Measurements from ENCODE around the gene VMAC. TPM values are rescaled to one million over a fixed set of nuclear protein-coding genes. Genes with fewer than 3 reads are reported as not detected.
"Not testable (repeated sequence)": the region's sequence is repeated elsewhere in the genome, so short reads cannot be mapped to it uniquely, and the experiment has no call there.

VMAC gene, protein sequence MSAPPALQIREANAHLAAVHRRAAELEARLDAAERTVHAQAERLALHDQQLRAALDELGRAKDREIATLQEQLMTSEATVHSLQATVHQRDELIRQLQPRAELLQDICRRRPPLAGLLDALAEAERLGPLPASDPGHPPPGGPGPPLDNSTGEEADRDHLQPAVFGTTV
- total RNA-seq: 25.0 TPM
- 1 to 10 TPM; 4.9 to 9.5 (median 7.5) TPM for polyA plus RNA-seq

DNA sequence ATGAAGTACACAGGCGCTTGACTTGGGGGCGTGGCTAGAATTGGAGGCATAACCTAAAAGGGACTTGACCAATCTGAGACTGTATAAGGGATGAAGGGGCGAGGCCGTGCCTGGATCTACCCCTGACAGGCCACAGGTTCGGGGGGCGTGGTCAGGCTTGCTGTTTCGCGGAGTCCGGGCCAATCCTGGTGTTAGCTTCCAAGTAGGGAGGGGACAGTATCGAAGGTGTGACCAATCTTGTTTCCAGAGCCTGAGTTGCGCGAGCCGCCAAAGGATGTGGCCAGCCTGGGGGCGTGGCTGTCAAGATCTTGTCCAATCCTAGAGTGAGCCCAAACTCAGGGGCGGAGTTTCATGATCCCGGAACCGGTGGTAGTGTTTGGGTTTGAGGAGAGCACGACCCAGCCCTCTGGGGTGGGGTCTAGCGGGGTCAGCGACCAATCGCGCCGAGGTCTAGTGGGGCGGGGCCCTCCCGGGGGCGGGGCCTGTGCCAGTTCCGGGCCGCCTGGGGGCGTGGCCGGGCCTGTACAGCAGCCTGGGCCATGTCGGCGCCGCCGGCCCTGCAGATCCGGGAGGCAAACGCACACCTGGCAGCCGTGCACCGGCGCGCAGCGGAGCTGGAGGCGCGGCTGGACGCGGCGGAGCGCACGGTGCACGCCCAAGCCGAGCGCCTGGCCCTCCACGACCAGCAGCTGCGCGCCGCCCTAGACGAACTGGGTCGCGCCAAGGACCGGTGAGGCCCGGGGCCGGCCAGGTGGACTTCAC lies at the start of gene VMAC:
TSS of gene VMAC (plus strand) at position 521 of the 762 bp plus-strand sequence. CDS start at position 540, 19 bp downstream.
- DNase-seq (peak; percentile 100), ATAC-seq (ENCODE audit: low read depth in 2 of 2) (peak; percentile 80 to 83)
- peak within 1 kb of the TSS; percentile 90 for H3K4me3 ChIP-seq (ENCODE audit: low read depth, low read length)
- H3K27ac ChIP-seq (ENCODE audit: insufficient read depth, low read length, poor library complexity, severe bottlenecking): peak within 1 kb of the TSS; percentile 95
- H3K27me3 ChIP-seq (ENCODE audit: control insufficient read depth, insufficient read depth, low read length): no peaks in the 10 kb centered on the region
- H3K9me3 ChIP-seq (ENCODE audit: control insufficient read depth in 2 of 2, low read length in 2 of 2): no peaks in the 10 kb centered on the region
- Mint-ChIP-seq H3K4me1 (peaks cover 0 to 61% (median 26%) of the 10 kb centered on the region in 4 donors), H3K27me3 (peaks cover 4% of the 10 kb centered on the region), H3K9me3 (no peaks in the 10 kb centered on the region), H3K27ac (peak within 1 kb of the TSS; percentile 96 to 100 (median 99)), H3K36me3 (peaks cover 13% of the 10 kb centered on the region), H3K4me3 (peak within 1 kb of the TSS; percentile 94 to 99 (median 98))
- H3K4me1 ChIP-seq (ENCODE audit: control insufficient read depth, insufficient read depth, low read length, poor library complexity, severe bottlenecking): peaks cover 33% of the 10 kb centered on the region
- H3K36me3 ChIP-seq (ENCODE audit: control insufficient read depth, insufficient read depth, low read length): peaks cover 7% of the 10 kb centered on the region

DNA sequence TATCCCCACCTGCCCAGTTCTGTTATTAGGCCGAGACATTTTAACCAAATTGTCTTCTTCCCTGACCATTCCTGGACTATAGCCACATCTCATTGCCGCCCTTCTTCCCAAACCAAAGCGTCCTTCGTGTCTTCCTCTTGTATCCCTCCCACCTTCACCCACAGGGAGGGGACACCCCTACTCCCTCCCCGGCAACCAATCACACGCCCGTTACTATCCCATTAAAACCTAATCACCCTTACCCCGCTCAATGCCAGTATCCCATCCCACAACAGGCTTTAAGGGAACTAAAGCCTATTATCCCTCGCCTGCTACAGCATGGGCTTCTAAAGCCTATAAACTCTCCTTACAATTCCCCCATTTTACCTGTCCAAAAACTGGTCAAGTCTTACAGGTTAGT lies 49.5 kb upstream of the VMAC start:
- H3K36me3 ChIP-seq (ENCODE audit: control insufficient read depth, insufficient read depth, low read length); H3K27me3 ChIP-seq (ENCODE audit: control insufficient read depth, insufficient read depth, low read length); H3K27ac ChIP-seq (ENCODE audit: insufficient read depth, low read length, poor library complexity, severe bottlenecking); H3K4me1 Mint-ChIP-seq; H3K4me3 Mint-ChIP-seq; H3K27me3 Mint-ChIP-seq; H3K4me3 ChIP-seq (ENCODE audit: low read depth, low read length); H3K9me3 ChIP-seq (ENCODE audit: control insufficient read depth in 2 of 2, low read length in 2 of 2); H3K36me3 Mint-ChIP-seq; H3K9me3 Mint-ChIP-seq; H3K27ac Mint-ChIP-seq; DNase-seq; H3K4me1 ChIP-seq (ENCODE audit: control insufficient read depth, insufficient read depth, low read length, poor library complexity, severe bottlenecking); ATAC-seq (ENCODE audit: low read depth in 2 of 2): not testable (repeated sequence)

DNA sequence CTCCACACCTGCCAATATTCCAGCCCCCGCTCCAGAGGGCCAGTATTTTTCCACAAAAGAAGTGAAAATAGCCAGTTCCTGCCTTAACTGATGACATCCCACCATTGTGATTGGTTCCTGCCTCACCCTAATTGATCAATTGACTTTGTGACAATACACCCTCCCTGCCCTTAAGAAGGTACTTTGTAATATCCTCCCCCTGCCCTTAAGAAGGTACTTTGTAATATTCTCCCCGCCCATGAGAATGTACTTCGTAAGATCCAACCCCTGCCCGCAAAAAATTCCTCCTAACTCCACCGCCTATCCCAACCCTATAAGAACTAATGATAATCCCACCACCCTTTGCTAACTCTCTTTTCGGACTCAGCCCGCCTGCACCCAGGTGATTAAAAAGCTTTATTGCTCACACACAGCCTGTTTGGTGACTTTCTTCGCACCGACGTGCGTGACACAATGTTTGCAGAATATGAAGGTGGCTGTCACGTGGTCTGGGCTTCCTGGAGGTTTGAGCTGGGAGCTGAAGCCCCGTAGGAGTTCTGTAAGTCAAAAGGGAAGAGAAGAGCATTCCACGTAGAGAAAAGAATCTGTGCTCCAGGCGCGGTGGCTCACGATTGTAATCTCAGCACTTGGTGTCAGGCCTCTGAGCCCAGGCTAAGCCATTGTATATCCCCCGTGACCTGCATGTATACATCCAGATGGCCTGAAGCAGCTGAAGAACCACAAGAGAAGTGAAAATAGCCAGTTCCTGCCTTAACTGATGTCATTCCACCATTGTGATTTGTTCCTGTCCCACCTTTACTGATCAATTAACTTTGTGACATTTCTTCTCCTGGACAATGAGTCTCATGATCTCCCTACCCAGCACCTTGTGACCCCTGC lies 47.2 kb upstream of the VMAC start:
- Mint-ChIP-seq H3K27me3 (peaks cover 6% of the 10 kb centered on the region), H3K27ac (no peak overlapping the region), H3K4me3 (no peak overlapping the region), H3K4me1 (peaks cover 0 to 2% (median 0%) of the 10 kb centered on the region in 4 donors), H3K36me3 (no peaks in the 10 kb centered on the region), H3K9me3 (no peaks in the 10 kb centered on the region)
- DNase-seq (no peak), ATAC-seq (ENCODE audit: low read depth in 2 of 2) (no peak)
- no peaks in the 10 kb centered on the region for H3K4me1 ChIP-seq (ENCODE audit: control insufficient read depth, insufficient read depth, low read length, poor library complexity, severe bottlenecking)
- H3K27ac ChIP-seq (ENCODE audit: insufficient read depth, low read length, poor library complexity, severe bottlenecking): no peak overlapping the region
- H3K9me3 ChIP-seq (ENCODE audit: control insufficient read depth in 2 of 2, low read length in 2 of 2): no peaks in the 10 kb centered on the region
- no peaks in the 10 kb centered on the region for H3K27me3 ChIP-seq (ENCODE audit: control insufficient read depth, insufficient read depth, low read length)
- H3K4me3 ChIP-seq (ENCODE audit: low read depth, low read length): no peak overlapping the region
- H3K36me3 ChIP-seq (ENCODE audit: control insufficient read depth, insufficient read depth, low read length): no peaks in the 10 kb centered on the region

DNA sequence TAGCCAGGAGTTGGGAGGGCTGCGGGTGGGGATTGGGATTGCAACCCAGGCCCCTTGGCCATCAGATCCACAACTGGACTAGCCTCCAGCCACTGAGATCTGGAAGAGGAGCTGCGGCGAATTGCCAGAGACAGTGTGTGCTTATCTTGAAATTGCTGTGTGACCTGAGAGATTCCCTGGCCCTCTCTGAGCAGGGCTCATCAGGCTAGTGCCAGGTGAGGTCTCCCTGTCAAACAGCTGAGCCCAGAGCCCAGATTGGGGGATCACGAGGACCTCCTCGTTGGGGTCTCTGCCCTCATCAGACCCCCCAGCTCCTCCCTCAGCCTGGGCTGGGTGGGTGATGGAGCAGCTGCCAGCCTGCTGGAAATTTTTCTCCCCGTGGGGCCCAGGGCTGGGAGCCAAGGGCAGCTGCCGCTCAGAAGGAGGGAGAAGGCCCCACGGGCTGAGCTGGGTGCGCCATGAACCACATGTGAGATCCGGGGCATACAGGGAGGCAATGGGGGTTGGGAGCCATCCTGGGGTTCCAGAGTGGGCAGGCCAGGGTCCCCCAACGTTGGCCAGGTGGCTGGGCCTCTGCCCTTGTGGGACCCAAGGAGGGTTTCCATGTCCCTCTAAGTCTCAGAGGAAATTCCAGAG lies 41.5 kb upstream of the VMAC start:
- Mint-ChIP-seq H3K36me3 (no peaks in the 10 kb centered on the region), H3K27ac (no peak overlapping the region), H3K9me3 (peaks cover 0 to 2% (median 0%) of the 10 kb centered on the region in 7 donors), H3K4me3 (no peak overlapping the region), H3K27me3 (peaks cover 6% of the 10 kb centered on the region), H3K4me1 (peaks cover 0 to 2% (median 0%) of the 10 kb centered on the region in 4 donors)
- ATAC-seq (ENCODE audit: low read depth in 2 of 2): no peak
- no peak for DNase-seq
- Histone ChIP-seq H3K27me3 (ENCODE audit: control insufficient read depth, insufficient read depth, low read length) (no peaks in the 10 kb centered on the region), H3K9me3 (ENCODE audit: control insufficient read depth in 2 of 2, low read length in 2 of 2) (no peaks in the 10 kb centered on the region), H3K4me3 (ENCODE audit: low read depth, low read length) (no peak overlapping the region), H3K4me1 (ENCODE audit: control insufficient read depth, insufficient read depth, low read length, poor library complexity, severe bottlenecking) (no peaks in the 10 kb centered on the region), H3K36me3 (ENCODE audit: control insufficient read depth, insufficient read depth, low read length) (no peaks in the 10 kb centered on the region), H3K27ac (ENCODE audit: insufficient read depth, low read length, poor library complexity, severe bottlenecking) (no peak overlapping the region)

DNA sequence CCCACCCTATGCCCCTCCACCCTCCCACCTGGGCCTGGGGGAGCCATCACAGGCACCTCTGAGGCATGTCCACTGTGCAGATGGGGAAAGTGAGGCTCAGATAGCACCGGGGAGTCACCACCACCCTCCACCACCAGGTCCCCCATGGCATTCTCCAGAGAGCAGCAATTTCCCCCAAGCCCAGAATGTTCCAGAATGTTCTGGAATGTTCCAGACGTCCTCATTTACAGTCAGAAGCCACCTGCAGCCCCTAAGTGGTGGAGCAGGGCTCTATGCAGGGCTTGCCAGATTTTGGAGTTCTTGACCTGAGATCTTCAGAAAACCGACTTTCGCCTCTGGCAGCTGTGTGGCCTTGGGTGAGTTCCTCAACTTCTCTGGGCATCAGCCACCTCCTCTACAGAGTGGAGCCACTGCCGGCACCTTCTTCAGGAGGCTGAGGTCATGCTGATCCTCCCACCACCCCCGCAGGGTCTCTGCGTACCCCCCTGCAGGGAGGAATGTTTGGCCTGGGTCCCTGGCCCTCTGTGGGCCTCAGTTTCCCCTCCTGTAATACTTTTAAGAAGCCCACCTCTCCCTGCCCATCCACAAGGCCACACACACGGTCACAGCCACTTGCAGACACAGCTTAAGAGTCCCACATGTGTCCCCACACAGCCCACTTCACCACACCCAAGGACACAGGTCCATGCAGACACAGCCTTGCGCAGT lies 40.5 kb upstream of the VMAC start:
- Histone ChIP-seq H3K4me3 (ENCODE audit: low read depth, low read length) (no peak overlapping the region), H3K9me3 (ENCODE audit: control insufficient read depth in 2 of 2, low read length in 2 of 2) (no peaks in the 10 kb centered on the region), H3K36me3 (ENCODE audit: control insufficient read depth, insufficient read depth, low read length) (no peaks in the 10 kb centered on the region), H3K27ac (ENCODE audit: insufficient read depth, low read length, poor library complexity, severe bottlenecking) (no peak overlapping the region), H3K4me1 (ENCODE audit: control insufficient read depth, insufficient read depth, low read length, poor library complexity, severe bottlenecking) (no peaks in the 10 kb centered on the region), H3K27me3 (ENCODE audit: control insufficient read depth, insufficient read depth, low read length) (no peaks in the 10 kb centered on the region)
- Mint-ChIP-seq H3K27me3 (peaks cover 6% of the 10 kb centered on the region), H3K36me3 (no peaks in the 10 kb centered on the region), H3K4me1 (peaks cover 0 to 2% (median 0%) of the 10 kb centered on the region in 4 donors), H3K9me3 (peaks cover 0 to 2% (median 0%) of the 10 kb centered on the region in 7 donors), H3K4me3 (no peak overlapping the region), H3K27ac (no peak overlapping the region)
- ATAC-seq (ENCODE audit: low read depth in 2 of 2) (no peak), DNase-seq (no peak)

DNA sequence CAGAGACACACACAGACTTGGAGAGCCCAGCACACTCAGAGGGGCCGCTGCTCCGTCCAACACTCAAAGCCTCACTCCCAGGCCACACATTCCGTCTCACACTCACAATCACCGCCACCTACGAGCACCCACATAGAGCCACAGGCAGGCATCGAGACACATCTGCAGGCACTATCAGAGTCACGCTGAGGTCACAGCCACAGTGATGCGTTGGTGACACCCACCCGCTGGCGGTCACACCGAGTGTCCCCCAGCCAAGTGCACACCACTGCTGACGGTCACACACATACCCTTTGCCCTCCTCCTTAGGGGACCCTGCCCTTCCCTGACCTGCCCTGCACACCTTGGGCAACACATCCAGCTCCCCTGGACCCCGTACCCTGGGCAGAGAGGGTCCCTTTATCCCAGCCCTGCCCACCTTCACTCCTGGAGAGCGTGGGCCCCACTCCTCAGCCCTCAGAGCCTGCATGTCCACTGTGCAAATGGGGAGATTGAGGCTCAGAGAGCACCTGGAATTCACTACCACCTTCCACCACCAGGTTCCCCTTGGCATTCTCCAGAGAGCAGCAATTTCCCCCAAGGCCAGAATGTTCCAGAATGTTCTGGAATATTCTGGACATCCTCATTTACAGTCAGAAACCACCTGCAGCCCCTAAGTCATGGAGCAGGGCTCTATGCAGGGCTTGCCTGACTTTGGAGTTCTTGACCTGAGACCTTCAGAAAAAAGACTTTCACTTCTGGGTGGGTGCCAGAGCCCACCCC lies 39.8 kb upstream of the VMAC start:
- no peaks in the 10 kb centered on the region for H3K36me3 Mint-ChIP-seq
- no peaks in the 10 kb centered on the region for H3K4me1 ChIP-seq (ENCODE audit: control insufficient read depth, insufficient read depth, low read length, poor library complexity, severe bottlenecking)
- no peak for DNase-seq
- peaks cover 6% of the 10 kb centered on the region for H3K27me3 Mint-ChIP-seq
- no peaks in the 10 kb centered on the region for H3K36me3 ChIP-seq (ENCODE audit: control insufficient read depth, insufficient read depth, low read length)
- H3K4me3 ChIP-seq (ENCODE audit: low read depth, low read length): no peak overlapping the region
- H3K9me3 ChIP-seq (ENCODE audit: control insufficient read depth in 2 of 2, low read length in 2 of 2): no peaks in the 10 kb centered on the region
- no peak overlapping the region for H3K27ac Mint-ChIP-seq
- H3K27ac ChIP-seq (ENCODE audit: insufficient read depth, low read length, poor library complexity, severe bottlenecking): no peak overlapping the region
- H3K27me3 ChIP-seq (ENCODE audit: control insufficient read depth, insufficient read depth, low read length): no peaks in the 10 kb centered on the region
- H3K4me1 Mint-ChIP-seq: peaks cover 0 to 2% (median 0%) of the 10 kb centered on the region in 4 donors
- no peak for ATAC-seq (ENCODE audit: low read depth in 2 of 2)
- peaks cover 0 to 2% (median 0%) of the 10 kb centered on the region in 7 donors for H3K9me3 Mint-ChIP-seq
- no peak overlapping the region for H3K4me3 Mint-ChIP-seq
